ENCODE measurements around the gene ARHGAP11A. TPM values are rescaled to one million over a fixed set of nuclear protein-coding genes. Genes with fewer than 3 reads are reported as not detected.

ARHGAP11A gene
- total RNA-seq, 1 donor from 2014 or later: 19.7 TPM

DNA sequence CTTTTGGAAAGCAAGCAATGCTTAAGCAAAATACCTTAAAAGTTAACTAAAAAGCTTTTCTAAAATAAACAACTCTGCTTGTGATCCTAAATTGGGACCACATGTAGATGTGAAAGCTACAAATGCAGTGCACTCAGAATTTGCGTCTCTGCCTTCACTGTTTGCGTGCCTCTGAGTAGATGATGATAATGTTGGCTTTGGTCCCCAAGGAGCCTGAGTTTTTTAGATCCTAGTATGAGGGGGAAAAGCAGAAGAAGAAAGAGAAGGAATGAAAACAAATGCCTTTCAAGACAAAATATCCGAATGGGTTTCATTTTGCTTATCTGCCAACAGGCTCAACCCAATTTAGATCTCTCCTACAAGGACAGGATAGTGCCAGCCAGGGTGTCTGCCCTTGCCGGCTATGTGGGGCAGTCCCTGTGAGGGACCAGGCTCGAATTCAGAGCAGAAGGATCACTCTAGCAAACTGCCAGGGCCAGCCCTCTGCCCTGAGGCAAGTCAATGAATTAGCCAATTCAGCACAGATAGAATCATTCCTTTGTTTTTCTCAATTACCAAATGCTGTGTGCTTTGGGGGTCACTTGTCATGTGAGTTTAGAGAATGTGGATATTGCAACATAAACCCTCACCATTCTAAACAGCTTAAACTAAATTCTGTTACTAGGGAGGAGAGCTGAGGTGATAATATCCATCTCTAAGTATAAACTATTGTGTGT, 54.8 kb downstream of the ARHGAP11A start:
- no peak for TF ChIP-seq CTCF (IDR thresholded peaks at IDR 0.05; ENCODE audit: unreplicated experiment)
- Mint-ChIP-seq H3K4me1 (ENCODE audit: unreplicated experiment) (no peaks in the 10 kb centered on the region), H3K27me3 (ENCODE audit: unreplicated experiment) (peaks cover 2% of the 10 kb centered on the region), H3K27ac (ENCODE audit: unreplicated experiment) (no peak overlapping the region), H3K4me3 (ENCODE audit: unreplicated experiment) (no peak overlapping the region), H3K9me3 (ENCODE audit: unreplicated experiment) (no peaks in the 10 kb centered on the region), H3K36me3 (ENCODE audit: low read depth, unreplicated experiment) (no peaks in the 10 kb centered on the region)
- DNase-seq (ENCODE audit: low spot score): no peak

- H3K4me1 Mint-ChIP-seq (ENCODE audit: unreplicated experiment): no peaks in the 10 kb centered on the region
- H3K36me3 Mint-ChIP-seq (ENCODE audit: low read depth, unreplicated experiment): no peaks in the 10 kb centered on the region
- no peak for DNase-seq (ENCODE audit: low spot score)
- H3K27ac Mint-ChIP-seq (ENCODE audit: unreplicated experiment): no peak overlapping the region
- TF ChIP-seq CTCF (IDR thresholded peaks at IDR 0.05; ENCODE audit: unreplicated experiment): no peak
- H3K9me3 Mint-ChIP-seq (ENCODE audit: unreplicated experiment): no peaks in the 10 kb centered on the region
- peaks cover 2% of the 10 kb centered on the region for H3K27me3 Mint-ChIP-seq (ENCODE audit: unreplicated experiment)
- no peak overlapping the region for H3K4me3 Mint-ChIP-seq (ENCODE audit: unreplicated experiment)
Observed at GRCh38 chr15:32670623-32671022, 55.3 kb downstream of the ARHGAP11A start.

GRCh38 chr15:32671339-32672325, 56.3 kb downstream of the ARHGAP11A start:
- H3K27ac Mint-ChIP-seq (ENCODE audit: unreplicated experiment): no peak overlapping the region
- no peak overlapping the region for H3K4me3 Mint-ChIP-seq (ENCODE audit: unreplicated experiment)
- peaks cover 2% of the 10 kb centered on the region for H3K27me3 Mint-ChIP-seq (ENCODE audit: unreplicated experiment)
- DNase-seq (ENCODE audit: low spot score): no peak
- no peaks in the 10 kb centered on the region for H3K4me1 Mint-ChIP-seq (ENCODE audit: unreplicated experiment)
- TF ChIP-seq CTCF (IDR thresholded peaks at IDR 0.05; ENCODE audit: unreplicated experiment): no peak
- H3K9me3 Mint-ChIP-seq (ENCODE audit: unreplicated experiment): no peaks in the 10 kb centered on the region
- H3K36me3 Mint-ChIP-seq (ENCODE audit: low read depth, unreplicated experiment): no peaks in the 10 kb centered on the region

GRCh38 chr15:32674681-32675080, 59.4 kb downstream of the ARHGAP11A start:
- Mint-ChIP-seq H3K27ac (ENCODE audit: unreplicated experiment) (no peak overlapping the region), H3K9me3 (ENCODE audit: unreplicated experiment) (no peaks in the 10 kb centered on the region), H3K36me3 (ENCODE audit: low read depth, unreplicated experiment) (no peaks in the 10 kb centered on the region), H3K27me3 (ENCODE audit: unreplicated experiment) (no peaks in the 10 kb centered on the region), H3K4me1 (ENCODE audit: unreplicated experiment) (no peaks in the 10 kb centered on the region), H3K4me3 (ENCODE audit: unreplicated experiment) (no peak overlapping the region)
- no peak for DNase-seq (ENCODE audit: low spot score)
- no peak for TF ChIP-seq CTCF (IDR thresholded peaks at IDR 0.05; ENCODE audit: unreplicated experiment)

Measured in endothelial cell (in vitro differentiated cells).